Kasumi-1 (cell line): ENCODE data around the gene ADCY9.
"Not testable (repeated sequence)": the region's sequence is repeated elsewhere in the genome, so short reads cannot be mapped to it uniquely, and the experiment has no call there.

Experiments used
- DNase-seq, 2 experiments: peaks; one replicate each; lab custom pipeline; 2025; lab: John Stamatoyannopoulos, UW

ADCY9 gene

GRCh38 chr16:3950343-3951193 lies 165.7 kb downstream of the ADCY9 start:
- no peak for DNase-seq

GRCh38 chr16:3949946-3950342 lies 166.3 kb downstream of the ADCY9 start:
- no peak for DNase-seq

DNA sequence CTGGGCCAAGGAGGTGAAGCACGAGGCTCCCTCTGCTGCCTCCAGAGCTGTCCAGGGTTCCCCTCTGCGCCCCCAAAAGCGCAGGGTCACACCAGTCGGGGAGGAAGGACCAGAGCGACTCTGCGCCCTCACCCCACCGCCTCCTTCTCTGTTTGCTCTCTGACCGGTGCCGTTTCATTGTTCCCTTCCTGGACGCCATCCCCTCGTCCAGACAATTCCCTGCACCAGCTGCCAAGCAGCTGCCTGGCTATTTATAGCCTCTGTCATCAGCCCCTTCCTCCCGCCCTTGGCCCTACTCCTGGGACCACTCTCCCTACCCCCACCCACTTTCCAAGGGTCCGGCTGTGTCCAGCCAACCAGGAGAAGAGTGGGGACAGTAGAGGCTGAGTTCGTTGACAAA lies 167.0 kb downstream of the ADCY9 start:
- DNase-seq = no peak

DNA sequence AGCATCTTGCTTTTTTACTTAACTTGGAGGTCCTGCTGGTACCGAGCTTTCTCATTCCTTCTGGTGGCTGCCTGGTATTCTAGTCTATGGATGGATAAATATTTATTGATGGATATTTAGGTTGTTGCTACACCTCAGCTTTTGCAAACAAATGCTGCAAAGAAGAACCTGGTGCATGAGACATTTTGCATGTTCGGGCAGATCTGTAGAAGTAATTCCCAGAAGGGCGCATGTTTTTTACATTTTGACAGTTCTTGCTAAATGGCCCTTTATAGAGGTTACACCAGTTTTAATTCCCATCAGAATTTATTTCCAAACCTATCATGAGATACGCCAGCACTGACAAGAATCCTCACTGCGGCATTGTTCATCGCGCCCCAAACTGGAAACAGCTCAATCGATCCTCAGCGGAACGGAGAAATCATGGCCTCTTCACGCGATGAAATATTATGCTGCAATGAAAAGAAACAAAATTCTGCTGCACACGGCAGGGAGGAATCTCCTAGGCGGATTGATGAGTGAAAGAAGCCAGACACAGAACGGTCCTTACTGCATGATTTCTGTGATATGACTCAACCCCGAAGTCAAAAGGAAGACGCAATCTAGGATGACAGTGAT lies 167.8 kb downstream of the ADCY9 start:
- DNase-seq = no peak

- DNase-seq = no peak
Observed at GRCh38 chr16:3946604-3947180, 169.6 kb downstream of the ADCY9 start.

DNA sequence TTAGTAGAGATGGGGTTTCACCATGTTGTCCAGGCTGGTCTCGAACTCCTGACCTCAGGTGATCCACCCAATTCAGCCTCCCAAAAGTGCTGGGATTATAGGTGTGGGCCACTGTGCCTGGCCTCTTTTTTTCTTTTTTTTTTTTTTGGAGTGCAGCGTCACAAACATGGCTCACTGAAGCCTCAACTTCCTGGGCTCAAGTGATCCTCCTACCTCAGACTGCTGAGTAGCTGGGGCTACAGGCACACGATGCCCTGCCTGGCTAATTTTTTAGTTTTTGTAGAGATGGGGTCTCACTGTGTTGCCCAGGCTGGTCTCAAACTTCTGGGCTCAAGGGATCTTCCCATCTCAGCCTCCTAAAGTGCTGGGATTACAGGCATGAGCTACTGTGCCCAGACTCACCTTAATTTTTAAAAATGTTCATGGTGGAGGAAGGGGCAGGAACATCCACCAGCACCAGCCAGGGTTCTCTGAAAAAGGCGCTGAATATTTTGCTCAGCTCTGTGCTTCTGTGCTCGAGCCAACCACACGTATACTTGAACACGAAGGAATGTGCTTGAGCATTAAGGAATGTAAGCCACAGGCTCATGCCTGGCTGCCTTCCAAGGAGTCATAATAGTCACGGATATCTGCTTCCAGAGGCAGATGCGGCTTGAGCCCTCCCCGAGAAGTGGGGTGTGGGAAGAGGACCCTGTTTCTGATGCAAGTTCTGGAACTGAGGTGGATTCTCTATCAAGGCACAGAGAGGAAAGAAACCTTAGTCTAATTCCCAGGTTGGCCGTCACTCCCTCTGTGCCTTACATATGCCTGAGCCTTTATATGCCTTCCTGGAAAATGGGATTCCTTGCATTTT lies 170.3 kb downstream of the ADCY9 start:
- DNase-seq = no peak

DNA sequence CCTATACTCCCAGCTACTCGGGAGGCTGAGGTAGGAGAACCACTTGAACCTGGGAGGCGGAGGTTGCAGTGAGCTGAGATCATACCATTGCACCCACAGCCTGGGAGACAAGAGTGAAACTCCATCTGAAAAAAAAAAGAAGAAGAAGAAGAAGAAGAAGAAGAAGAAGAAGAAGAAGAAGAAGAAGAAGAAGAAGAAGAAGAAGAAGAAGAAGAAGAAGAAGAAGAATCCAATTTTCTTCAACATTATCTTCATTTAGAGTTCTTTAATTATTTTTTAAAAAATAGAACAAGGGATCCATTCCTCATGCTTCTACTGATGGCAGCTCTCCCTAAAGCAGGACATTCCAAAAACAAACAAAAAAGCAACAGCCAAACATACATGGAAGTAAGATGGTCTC lies 171.8 kb downstream of the ADCY9 start:
- DNase-seq = not testable (repeated sequence)

GRCh38 chr16:3942146-3942545 lies 174.1 kb downstream of the ADCY9 start:
- DNase-seq = not testable (repeated sequence)

DNA sequence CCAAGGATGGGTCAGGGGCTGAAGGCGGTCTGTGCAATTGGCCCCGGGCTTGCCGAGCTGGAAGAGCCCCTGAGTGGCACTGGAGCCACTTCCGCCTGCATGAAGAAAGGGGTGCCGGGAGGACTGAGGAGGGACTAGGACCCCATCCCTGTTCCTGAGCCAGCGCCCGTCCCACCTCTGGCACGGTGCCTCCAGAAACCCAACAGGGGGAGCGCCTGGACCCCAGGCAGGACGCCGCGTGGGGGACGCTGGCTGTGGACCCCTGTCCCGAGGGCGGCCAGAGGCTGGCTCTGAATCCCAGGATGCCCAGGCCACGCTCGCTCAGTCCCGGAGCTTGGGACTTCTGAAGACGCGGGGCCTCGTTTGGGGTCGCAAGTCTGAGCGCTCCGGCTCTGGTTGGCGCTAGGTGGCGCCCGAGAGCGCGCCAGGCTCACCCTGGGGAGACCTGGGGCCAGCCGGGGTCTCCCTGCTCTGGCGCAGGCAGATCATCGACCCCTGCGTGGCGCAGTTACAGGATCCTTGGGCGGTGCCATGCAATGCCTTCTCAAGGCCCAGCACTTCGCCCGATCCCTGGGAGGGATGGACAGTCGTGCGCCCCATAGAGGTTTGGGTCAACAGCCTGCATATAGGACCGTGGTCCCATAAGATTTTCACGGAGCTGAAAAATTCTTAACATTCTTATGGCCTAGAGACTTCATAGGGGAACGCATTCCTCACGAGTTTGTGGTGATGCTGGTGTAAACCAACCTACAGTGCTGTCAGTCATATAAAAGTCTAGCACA lies 177.2 kb downstream of the ADCY9 start:
- peak; percentile 22 for DNase-seq

DNA sequence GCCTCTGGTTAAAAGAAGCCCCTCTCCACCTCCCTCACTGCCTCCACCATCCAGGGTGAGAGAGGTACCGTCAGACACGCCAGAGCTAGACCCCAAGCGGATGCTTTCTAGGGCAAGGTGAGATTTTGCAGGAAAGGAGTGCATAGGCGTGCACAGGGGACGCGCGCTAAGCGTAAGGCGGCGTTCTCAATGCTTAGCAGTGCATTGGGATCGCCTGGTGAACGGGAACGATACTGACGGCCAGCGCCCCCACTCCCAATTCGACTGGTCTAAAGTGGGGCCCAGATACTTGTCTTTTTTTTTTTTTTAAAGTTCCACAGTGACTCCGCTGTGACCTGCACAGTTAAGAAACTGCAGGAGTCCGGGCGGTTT lies 177.8 kb downstream of the ADCY9 start:
- DNase-seq = no peak

DNA sequence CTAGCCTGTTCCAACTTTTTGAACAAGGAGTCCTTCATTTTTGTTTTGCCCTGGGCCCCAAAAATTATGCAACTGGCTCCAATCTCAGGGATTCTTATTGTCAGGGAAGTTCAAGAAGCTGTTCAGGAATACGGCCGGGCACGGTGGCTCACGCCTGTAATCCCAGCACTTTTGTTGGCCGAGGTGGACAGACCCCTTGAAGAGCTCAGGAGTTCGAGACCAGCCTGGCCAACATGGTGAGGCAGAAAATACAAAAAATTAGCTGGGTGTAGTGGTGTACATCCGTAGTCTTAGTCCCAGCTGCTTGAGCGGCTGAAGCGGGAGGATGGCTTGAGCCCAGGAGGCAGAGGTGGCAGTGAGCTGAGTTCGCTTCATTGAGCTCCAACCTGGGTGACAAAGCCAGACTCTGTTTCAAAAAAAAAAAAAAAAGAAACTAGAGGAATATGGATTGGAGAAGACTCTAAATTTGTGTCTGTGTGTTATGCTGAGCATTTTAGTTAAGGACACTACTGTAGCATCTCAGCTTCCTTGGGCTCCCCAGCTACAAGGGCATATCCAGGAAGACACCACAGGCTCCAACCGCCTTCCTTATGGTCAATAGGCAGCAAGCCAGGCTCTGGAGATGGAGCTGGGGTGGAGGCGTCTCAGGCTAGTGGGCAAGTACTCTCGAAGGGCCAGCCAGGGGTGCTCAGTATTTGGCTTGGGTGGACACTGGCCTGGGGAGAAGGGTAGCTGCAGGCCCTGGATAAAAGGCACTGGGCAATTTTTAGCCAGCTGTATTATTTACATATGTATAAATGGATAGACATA lies 179.0 kb downstream of the ADCY9 start:
- DNase-seq = no peak

- DNase-seq = no peak
Observed at GRCh38 chr16:3935921-3936320, 180.3 kb downstream of the ADCY9 start.

- no peak for DNase-seq
Observed at GRCh38 chr16:3934491-3935181, 181.6 kb downstream of the ADCY9 start.

GRCh38 chr16:3927147-3927546 lies 189.1 kb downstream of the ADCY9 start:
- DNase-seq = not testable (repeated sequence)

DNA sequence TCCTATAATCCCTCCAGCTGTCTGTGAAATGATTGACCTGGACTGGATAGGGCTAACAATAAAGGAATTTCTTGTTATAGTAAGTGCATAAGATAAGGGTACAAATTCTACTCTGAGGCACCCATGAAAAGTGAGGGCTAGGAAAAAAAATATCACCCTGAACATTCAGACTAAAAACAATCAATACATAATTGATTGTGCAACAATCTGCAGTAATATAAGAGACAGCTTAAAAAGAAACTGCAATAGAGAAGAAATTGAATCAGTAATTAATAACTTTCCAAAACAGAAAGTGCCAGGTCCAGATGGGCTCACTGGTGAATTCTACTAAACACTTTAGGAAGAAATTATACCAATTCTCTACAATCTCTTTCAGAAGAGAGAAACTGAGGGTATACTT lies 191.5 kb downstream of the ADCY9 start:
- no peak for DNase-seq

DNA sequence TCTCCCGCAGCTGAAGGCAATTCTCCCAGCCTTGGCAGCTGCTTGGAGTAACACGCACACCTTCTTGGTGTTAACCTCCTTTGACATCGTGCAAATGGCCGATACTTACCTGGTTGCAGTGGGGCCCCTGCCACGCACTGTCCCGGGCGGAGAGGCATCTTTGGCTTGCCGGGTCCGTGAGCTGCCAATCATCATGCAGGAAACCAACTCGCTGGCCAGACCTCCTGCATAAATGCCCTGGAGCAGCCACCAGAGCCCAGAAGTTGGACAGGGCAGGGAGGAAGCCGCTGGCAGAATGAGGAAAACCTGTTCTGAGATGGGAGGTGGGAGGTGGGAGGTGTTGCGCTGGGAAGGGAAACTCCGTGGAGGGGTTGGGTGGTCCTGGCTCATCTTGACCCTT lies 194.0 kb downstream of the ADCY9 start:
- no peak for DNase-seq

- no peak for DNase-seq
Observed at GRCh38 chr16:3920206-3920605, 196.0 kb downstream of the ADCY9 start.

DNA sequence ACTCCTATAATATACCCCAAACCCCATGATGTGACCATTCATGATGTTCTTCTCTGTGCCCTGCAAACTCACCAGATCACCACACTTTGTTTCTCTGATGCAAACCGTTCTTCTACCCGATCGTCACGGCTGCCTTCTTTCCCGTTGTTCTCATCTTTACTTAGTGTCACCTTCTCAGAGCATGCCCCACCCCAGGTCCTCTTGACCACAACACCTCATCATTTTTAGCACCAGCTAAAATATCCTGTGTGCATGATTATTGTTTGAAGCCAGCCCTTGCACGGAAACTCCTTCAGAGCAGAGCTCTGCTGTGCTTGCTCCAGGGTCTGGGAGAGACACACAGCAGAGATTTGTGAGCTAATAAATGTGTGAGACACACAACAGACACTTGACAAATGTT lies 196.8 kb downstream of the ADCY9 start:
- no peak for DNase-seq

DNA sequence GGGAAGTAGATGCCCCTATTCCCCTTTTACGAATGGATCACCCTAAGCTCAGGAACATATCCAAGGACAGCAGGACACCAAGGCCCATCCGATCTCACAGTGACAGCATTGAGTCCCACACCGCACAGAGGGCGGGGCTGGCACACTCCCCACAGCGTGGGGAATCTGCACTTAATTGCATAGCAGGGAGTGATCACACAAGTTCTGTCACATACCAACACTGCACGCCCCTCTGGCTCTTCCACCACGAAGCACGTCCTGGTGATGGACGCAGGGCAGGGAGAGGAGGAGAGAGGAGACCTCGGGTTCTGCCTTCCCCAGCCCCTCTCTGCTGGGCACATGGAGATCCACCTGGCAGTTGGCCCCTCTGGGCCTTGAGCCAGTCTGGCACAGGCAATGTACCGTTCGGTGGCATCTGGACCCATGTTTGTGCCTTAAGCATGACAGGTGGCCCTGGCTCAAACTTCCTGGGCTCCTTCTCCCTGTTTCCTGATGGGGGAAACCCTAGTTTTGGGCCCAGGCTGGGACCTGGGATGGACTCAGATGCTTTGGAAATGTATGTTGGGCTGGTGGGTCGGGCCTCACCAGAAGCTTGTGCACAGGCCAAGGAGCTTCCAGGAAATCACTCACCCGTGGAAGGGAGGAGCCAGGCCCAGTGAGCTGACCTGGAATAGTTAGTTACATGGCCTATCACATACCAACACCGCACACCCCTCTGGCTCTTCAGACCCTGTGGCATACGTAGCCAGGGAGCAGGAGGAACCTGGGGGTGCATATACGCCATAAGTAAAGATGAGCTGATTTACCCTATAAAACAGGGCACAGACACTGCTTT lies 200.6 kb downstream of the ADCY9 start:
- DNase-seq = no peak
